ENCODE results near the gene ALG14.
"Not testable (repeated sequence)": the region's sequence is repeated elsewhere in the genome, so short reads cannot be mapped to it uniquely, and the experiment has no call there.

The ALG14 gene

DNA sequence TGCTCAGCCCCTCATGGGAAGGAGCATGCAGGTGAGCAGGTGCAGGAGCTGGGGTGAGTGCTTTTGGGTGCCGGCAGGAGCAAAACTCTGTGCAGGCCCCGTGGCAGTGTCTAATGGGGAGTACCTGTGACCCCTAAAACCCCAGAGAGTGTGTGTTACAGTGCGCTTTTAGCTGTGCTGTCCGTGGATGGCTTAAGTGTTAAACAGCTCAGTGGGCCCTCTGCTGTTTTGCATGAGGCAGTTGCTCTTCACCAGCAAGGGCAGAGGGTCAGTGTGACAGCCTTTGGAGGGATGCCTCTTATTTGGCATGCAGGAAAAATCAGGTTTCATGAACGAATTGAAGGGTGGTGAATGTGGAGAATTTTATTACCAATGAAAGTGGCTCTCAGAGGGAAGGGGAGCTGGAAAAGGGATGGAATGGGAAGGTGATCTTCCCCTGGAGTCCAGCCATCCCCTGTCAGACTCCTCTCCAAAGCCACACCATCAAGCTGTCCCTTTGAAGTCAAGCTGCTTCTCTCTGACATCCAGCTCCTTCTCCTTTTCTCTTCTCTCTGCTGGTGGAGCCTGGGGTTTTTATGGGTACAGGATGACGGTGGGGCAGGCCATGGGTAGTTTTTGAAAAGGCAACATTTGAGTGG lies 17.0 kb upstream of the ALG14 start:
- no peak for DNase-seq (ENCODE audit: extremely low read depth in 1 of 2, low read depth in 1 of 2)

- DNase-seq (ENCODE audit: extremely low read depth in 1 of 2, low read depth in 1 of 2): no peak
Measured at GRCh38 chr1:95088303-95088702, 15.6 kb upstream of the ALG14 start.

DNA sequence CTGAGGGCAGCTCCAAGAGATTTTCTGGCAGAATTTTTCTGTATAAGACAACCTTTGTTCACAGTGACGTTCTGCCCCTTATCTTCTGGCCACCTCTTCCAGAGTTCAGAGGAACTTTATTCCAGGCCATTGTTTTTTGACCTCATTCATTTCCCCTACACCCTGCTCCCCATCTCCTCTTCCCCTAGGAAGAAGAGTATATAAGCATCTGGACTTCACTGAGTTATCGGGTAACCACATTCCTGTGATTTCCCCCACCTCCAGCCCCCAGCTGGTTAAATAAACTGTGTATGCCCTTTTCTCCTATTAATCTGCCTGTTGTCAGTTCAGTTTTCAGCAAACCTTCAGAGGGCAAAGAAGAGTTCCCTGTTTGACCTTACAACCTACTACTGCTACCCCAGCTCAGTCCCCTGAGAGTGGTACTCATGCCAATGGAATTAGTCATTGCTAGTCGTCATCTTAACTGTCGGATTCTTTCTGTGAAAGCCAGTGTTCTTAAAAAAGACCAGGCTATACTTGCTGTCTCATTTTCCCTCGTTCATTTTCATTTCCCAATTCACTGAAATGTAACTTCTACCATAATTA lies 14.3 kb upstream of the ALG14 start:
- DNase-seq (ENCODE audit: extremely low read depth in 1 of 2, low read depth in 1 of 2): no peak

DNA sequence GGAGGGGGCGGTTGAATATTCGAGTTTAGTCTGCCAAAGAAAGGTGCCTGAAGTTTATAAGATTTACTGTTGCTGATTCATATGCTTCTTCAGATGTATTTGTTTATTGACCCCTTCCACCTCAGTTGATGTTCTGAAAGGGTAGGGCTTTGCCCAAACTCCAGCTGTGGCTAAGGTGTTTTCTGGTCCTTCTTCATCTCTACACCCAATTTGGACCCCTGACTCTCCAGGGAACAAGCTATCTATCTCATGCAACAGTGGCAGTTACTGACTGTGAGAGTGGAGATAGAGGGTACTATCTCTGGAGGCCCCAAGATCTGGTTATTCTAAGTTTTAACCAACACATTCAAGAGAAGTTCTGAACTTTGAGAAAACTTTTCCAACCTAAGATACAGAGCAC lies 12.6 kb upstream of the ALG14 start:
- no peak for DNase-seq (ENCODE audit: extremely low read depth in 1 of 2, low read depth in 1 of 2)

DNA sequence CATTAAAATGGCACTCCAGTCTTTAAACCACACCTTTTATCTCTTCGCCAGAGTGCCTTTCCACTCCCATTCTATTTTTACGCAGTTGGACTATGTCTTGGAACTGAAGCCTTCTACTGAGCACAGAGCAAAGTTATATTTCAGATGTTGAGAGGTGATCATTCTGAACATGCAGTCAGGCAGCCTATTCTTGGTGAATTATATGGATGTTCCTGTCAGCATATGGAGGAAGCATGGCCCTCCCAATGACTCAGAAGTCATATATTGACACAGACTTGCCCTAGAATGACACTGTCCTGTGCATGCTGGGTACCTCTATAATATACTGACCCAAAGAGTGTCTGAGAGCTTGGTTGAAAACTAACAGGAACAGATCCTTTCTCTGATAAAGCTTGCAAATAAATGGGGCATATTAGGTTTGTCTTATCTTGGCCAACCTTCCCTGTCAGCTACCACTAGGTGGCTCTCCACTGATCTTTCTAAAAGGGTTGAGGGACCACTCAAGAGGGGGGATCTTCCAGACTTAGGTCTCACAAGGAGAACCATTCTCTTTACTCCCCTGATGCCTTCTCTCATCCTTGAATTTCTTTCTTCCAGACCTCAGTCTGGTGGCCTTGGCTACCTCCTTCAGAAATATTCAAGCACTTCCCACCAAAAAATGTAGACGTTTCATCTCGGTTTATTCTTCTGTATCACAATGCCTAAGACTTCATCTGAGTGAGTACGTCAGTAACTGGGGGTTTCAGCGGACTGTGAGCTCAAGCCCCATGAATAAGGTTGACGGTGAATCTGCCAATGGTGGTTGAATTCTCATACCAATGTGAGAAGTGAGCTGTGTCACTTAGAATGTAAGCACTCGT lies 11.8 kb upstream of the ALG14 start:
- DNase-seq (ENCODE audit: extremely low read depth in 1 of 2, low read depth in 1 of 2): no peak

DNA sequence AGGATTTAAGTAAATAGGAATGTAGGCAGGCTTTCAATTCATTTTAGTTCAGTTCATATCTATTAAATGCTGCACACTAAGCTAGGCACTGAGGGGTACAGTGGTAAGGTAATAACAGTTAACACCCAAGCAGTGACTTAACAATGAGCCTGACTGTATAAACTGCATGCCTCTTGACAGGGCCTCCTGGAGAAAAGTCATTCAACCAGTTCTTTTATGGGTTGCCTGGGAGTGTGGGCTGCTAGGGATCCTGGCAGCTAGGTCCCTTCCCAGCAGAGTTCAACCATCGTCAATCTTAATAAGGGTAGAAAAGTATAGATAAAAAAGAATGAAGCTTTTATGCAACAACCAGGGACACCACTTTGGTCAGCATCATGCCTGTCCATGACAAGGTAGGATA lies 8.1 kb upstream of the ALG14 start:
- no peak for DNase-seq (ENCODE audit: extremely low read depth in 1 of 2, low read depth in 1 of 2)

GRCh38 chr1:95080446-95080845 lies 7.7 kb upstream of the ALG14 start:
- DNase-seq (ENCODE audit: extremely low read depth in 1 of 2, low read depth in 1 of 2): no peak

- no peak for DNase-seq (ENCODE audit: extremely low read depth in 1 of 2, low read depth in 1 of 2)
Measured at GRCh38 chr1:95076034-95076433, 3.3 kb upstream of the ALG14 start.

- no peak for DNase-seq (ENCODE audit: extremely low read depth in 1 of 2, low read depth in 1 of 2)
Measured at GRCh38 chr1:95073446-95073845, 695 bp upstream of the ALG14 start.

DNA sequence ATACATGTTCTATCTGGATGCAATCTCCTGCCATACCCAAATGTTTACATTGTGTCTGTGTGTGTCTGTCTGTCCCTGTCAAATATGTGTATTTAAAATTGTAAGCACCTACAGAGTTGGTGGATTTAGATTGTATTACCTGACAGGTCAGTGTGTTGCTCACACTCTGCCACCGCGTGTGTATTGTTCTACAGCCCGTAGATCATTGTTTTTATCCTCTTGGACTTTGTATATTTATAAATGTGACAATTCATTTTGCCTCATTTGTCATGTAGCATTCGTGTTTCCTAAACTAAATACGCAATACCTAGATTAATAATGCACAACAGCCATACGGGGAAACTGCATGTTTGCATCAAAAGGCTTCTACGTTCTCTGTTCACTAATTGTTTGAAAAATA lies 634 bp downstream of the ALG14 start:
- DNase-seq (ENCODE audit: extremely low read depth in 1 of 2, low read depth in 1 of 2): no peak

- DNase-seq (ENCODE audit: extremely low read depth in 1 of 2, low read depth in 1 of 2): no peak
Measured at GRCh38 chr1:95071539-95071938, 1.2 kb downstream of the ALG14 start.

- DNase-seq (ENCODE audit: extremely low read depth in 1 of 2, low read depth in 1 of 2): no peak
Measured at GRCh38 chr1:95069710-95070093, 3.0 kb downstream of the ALG14 start.

- no peak for DNase-seq (ENCODE audit: extremely low read depth in 1 of 2, low read depth in 1 of 2)
Measured at GRCh38 chr1:95068956-95069709, 3.6 kb downstream of the ALG14 start.

- DNase-seq (ENCODE audit: extremely low read depth in 1 of 2, low read depth in 1 of 2): no peak
Measured at GRCh38 chr1:95067568-95067967, 5.2 kb downstream of the ALG14 start.

DNA sequence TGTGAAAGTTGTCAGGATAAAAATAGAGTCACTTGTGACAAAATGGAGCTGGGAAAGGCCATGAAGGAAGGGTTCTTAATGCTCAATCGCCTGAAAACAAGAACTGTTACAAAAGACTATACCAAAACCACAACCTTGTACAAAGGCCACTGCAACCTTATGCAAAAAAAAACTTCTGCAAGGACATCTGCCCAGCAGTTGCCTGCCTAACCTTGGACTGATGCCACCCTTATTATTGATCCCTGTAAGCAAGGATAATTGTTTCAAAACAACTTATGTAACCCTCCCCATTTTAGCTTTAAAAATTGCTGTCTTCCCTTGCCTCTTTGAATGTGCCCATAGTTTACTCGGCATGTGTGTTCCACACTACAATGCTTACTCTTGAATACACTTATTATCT lies 5.7 kb downstream of the ALG14 start:
- DNase-seq (ENCODE audit: extremely low read depth in 1 of 2, low read depth in 1 of 2): no peak

- no peak for DNase-seq (ENCODE audit: extremely low read depth in 1 of 2, low read depth in 1 of 2)
Measured at GRCh38 chr1:95061445-95062006, 11.2 kb downstream of the ALG14 start.

DNA sequence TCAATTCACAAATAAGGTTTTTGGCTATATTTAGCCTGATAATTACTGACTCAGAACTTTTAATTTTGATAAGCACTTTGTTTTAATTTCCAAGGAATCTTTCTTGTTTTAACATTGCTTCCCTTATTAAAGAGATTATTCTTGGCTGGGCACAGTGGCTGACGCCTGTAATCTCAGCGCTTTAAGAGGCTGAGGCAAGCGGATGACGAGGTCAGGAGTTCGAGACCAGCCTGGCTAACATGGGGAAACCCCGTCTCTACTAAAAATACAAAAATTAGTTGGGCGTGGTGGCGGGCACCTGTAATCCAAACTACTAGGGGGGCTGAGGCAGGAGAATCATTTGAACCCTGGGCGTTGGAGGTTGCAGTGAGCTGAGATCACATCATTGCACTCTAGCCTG lies 13.8 kb downstream of the ALG14 start:
- no peak for DNase-seq (ENCODE audit: extremely low read depth in 1 of 2, low read depth in 1 of 2)

DNA sequence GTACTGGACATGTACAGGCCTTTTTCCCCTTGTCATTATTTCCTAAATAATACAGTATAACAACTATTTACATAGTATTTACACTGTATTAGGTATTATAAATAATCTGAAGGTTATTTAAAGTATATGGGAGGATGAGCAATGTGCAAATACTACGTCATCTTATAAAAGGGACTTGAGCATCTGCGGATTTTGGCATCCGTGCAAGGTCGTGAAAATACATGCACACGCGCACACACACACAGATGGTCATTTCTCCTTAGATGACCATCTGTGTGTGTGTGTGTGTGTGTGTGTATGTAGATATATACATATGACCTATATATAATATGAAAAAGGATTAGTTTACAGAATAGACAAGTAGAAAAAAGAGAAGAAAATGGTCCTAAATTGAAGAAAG lies 15.4 kb downstream of the ALG14 start:
- DNase-seq (ENCODE audit: extremely low read depth in 1 of 2, low read depth in 1 of 2): no peak

DNA sequence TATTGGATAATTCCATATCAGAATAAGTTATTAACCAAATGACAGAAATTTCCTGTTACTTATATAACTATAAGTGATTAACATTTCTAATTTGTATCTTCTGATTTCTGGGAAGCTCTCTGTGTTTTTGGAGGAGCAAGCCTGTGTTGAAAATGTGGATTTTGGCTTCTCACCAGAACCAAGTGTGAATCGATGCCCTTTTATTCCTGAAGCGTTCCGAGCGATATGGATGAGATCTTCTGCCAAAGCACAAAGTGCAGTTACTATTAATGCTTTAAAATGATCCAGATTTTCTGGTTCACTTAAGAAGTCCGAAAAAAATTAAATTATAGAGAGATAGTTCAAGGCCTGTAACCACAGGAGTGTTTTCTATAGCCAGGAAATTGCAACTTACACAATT lies 22.8 kb downstream of the ALG14 start:
- DNase-seq (ENCODE audit: extremely low read depth in 1 of 2, low read depth in 1 of 2): no peak

DNA sequence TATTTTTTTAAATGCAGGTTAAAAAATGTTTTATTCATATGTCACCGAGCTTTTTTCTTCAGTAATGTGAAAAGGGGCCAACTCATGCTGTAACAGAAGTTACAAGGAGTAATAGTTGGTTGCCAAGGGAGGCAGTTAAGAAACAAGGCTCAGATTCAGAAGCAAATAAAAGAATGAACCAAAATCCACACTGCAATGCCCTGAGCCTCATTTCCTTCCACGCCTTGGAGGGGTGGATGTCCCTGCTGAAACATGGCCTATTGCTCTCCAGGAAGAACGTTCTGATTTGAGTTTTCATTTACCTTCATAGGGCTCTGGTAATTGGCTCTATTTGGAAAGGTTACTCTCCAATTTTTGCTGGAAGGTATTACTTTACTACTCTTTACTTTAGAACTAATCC lies 24.4 kb downstream of the ALG14 start:
- no peak for DNase-seq (ENCODE audit: extremely low read depth in 1 of 2, low read depth in 1 of 2)

DNA sequence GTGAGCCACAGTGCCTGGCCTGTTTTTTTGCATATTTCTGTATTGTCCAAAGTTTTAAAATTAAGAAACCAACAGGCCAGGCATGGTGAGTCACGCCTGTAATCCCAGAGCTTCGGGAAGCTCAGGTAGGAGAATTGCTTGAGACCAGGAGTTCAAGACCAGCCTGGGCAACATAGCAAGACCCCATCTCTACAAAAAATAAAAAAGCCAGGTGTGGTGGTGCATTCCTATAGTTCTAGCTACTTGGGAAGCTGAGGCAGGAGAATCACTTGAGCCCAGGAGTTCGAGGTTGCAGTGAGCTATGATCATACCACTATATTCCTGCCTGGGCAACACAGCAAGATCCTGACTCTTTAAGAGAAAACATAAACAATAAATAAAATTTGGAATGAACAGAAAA lies 25.1 kb downstream of the ALG14 start:
- not testable (repeated sequence) for DNase-seq (ENCODE audit: extremely low read depth in 1 of 2, low read depth in 1 of 2)

All from activated CD8-positive, alpha-beta memory T cell treated with anti-CD3 and anti-CD28 coated beads for 1 hour (primary cell).